Measurements from ENCODE around the gene SS18L1.

DNA sequence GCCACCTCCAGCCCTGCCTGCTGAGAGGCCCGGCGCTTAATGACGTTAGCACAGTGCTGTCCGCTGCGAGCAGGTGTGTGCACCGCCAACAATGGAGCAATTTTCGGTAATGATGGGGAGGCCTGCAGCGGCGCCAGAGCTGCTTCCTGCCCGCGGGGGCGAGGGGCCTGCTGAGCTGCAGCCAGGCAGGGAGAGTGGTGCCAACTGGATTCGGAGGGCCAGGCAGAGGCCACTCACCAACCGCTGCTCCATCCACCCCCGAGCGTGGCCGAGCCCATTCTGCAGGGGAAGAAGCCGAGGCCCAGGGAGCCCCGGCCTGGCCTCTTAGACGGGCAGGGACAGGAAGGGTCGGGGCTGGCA is 66.9 kb downstream of the SS18L1 start:
- no peak for TF ChIP-seq POLR2AphosphoS5 (IDR thresholded peaks at IDR 0.05)
- TF ChIP-seq POLR2A (IDR thresholded peaks at IDR 0.05) = no peak
- TF ChIP-seq, protein P1, sequence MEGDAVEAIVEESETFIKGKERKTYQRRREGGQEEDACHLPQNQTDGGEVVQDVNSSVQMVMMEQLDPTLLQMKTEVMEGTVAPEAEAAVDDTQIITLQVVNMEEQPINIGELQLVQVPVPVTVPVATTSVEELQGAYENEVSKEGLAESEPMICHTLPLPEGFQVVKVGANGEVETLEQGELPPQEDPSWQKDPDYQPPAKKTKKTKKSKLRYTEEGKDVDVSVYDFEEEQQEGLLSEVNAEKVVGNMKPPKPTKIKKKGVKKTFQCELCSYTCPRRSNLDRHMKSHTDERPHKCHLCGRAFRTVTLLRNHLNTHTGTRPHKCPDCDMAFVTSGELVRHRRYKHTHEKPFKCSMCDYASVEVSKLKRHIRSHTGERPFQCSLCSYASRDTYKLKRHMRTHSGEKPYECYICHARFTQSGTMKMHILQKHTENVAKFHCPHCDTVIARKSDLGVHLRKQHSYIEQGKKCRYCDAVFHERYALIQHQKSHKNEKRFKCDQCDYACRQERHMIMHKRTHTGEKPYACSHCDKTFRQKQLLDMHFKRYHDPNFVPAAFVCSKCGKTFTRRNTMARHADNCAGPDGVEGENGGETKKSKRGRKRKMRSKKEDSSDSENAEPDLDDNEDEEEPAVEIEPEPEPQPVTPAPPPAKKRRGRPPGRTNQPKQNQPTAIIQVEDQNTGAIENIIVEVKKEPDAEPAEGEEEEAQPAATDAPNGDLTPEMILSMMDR (IDR thresholded peaks at IDR 0.05) = no peak
